HG03432 (cell line): ENCODE results near the gene OLFM3.

ENCODE experiments used
- ATAC-seq: cut with Tn5 transposase; IDR thresholded peaks from one replicate; pipeline ENCODE4 v1.9.1; 2021; ENCODE audit warnings: mild to moderate bottlenecking, moderate library complexity; ENCODE audit not compliant: unreplicated experiment

Gene OLFM3

GRCh38 chr1:101953623-101954022, 43.1 kb downstream of the OLFM3 start:
- no peak for ATAC-seq

- no peak for ATAC-seq
Observed at GRCh38 chr1:101945884-101946283, 50.8 kb downstream of the OLFM3 start.

GRCh38 chr1:101943237-101943636, 53.5 kb downstream of the OLFM3 start:
- no peak for ATAC-seq

GRCh38 chr1:101942516-101943193, 54.1 kb downstream of the OLFM3 start:
- no peak for ATAC-seq

- ATAC-seq = no peak
Observed at GRCh38 chr1:101938681-101939080, 58.0 kb downstream of the OLFM3 start.

- ATAC-seq = no peak
Observed at GRCh38 chr1:101929343-101929742, 67.4 kb downstream of the OLFM3 start.

- no peak for ATAC-seq
Observed at GRCh38 chr1:101928829-101929228, 67.9 kb downstream of the OLFM3 start.

- ATAC-seq = no peak
Observed at GRCh38 chr1:101924700-101925099, 72.0 kb downstream of the OLFM3 start.

- ATAC-seq = no peak
Observed at GRCh38 chr1:101920577-101920976, 76.1 kb downstream of the OLFM3 start.

- no peak for ATAC-seq
Observed at GRCh38 chr1:101918277-101918676, 78.4 kb downstream of the OLFM3 start.

GRCh38 chr1:101915597-101915996, 81.1 kb downstream of the OLFM3 start:
- no peak for ATAC-seq

GRCh38 chr1:101914473-101915242, 82.1 kb downstream of the OLFM3 start:
- no peak for ATAC-seq

- ATAC-seq = no peak
Observed at GRCh38 chr1:101911894-101912293, 84.8 kb downstream of the OLFM3 start.

- ATAC-seq = no peak
Observed at GRCh38 chr1:101908980-101909379, 87.7 kb downstream of the OLFM3 start.

- no peak for ATAC-seq
Observed at GRCh38 chr1:101907264-101907663, 89.5 kb downstream of the OLFM3 start.

- no peak for ATAC-seq
Observed at GRCh38 chr1:101905283-101905835, 91.4 kb downstream of the OLFM3 start.

- no peak for ATAC-seq
Observed at GRCh38 chr1:101902199-101902598, 94.5 kb downstream of the OLFM3 start.

- no peak for ATAC-seq
Observed at GRCh38 chr1:101898137-101898536, 98.6 kb downstream of the OLFM3 start.

GRCh38 chr1:101884621-101885020, 112.1 kb downstream of the OLFM3 start:
- no peak for ATAC-seq

- no peak for ATAC-seq
Observed at GRCh38 chr1:101875891-101876290, 120.8 kb downstream of the OLFM3 start.

GRCh38 chr1:101873672-101874071, 123.1 kb downstream of the OLFM3 start:
- ATAC-seq = no peak

GRCh38 chr1:101859941-101860340, 136.8 kb downstream of the OLFM3 start:
- no peak for ATAC-seq
